ENCODE measurements around the gene RXRB. TPM values are rescaled to one million over a fixed set of nuclear protein-coding genes. Genes with fewer than 3 reads are reported as not detected.
A peak's percentile ranks its signal among the peaks of the same experiment; 100 is the strongest.

RXRB gene
- total RNA-seq, 1 donor from 2014 or later, result 28.0 TPM

DNA sequence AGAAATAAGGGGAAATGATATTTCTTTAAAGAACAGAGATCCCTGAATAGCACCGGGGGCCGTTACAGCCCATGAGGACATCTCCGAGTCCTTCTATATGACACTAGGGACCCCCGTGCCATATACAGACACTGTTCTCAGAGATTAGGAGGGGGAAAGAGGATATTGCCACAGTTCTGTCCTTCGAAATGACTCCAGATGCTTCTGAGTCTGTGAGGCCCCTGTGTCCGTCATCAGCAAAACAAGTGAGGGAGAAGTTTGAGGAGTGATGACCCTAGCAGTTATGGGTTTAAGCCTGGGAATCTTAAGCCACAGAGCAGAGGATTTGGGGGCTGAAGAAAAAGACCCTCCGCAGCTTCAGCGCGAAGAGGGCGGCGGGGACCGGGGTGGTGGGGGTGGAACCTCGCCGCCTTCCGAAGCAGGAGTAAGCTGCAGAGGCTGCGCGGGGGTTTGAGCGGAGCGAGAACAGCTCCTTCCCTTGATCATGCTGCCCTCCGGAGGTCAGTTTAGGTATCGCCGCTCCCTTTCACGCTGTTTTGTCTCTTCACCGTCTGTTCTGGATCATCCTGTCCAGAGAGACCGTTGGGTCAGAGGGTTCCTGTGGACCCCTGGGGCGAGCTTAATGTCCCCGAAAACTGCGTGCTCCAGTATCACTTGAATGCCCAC is 47.6 kb upstream of the RXRB start:
- H3K27ac ChIP-seq, result peak overlapping the region; percentile 96
- peaks cover 0 to 5% of the 10 kb centered on the region in 2 donors for H3K36me3 ChIP-seq
- peak in 1 of 2 donors; percentile 94 for DNase-seq (ENCODE audit: extremely low spot score in 2 of 2)
- H3K4me3 ChIP-seq, result peak overlapping the region; percentile 45 to 58
- H3K4me1 ChIP-seq, result peaks cover 27% of the 10 kb centered on the region
- no peaks in the 10 kb centered on the region for H3K27me3 ChIP-seq
- H3K9me3 ChIP-seq, result no peaks in the 10 kb centered on the region
- intact Hi-C loops (cut with DNase I), result loop anchor here (5.0 to 10.0 kb wide), 3 partner anchors 86 to 231 kb away; no protein-coding TSS in a partner anchor
- peak in 1 of 2 donors; percentile 56 for TF ChIP-seq POLR2AphosphoS5 (IDR thresholded peaks at IDR 0.05; ENCODE audit: insufficient read depth in 1 of 2, low read depth in 1 of 2)
- no peak for TF ChIP-seq POLR2A (IDR thresholded peaks at IDR 0.05)
- TF ChIP-seq CTCF (IDR thresholded peaks at IDR 0.05), result peak; percentile 70 to 94 (median 87)

- intact Hi-C loops (cut with DNase I), result loop anchor here (10.0 kb wide), 1 partner anchor 129 kb away; no protein-coding TSS in a partner anchor
- no peak for TF ChIP-seq POLR2AphosphoS5 (IDR thresholded peaks at IDR 0.05; ENCODE audit: insufficient read depth in 1 of 2, low read depth in 1 of 2)
- no peak for TF ChIP-seq CTCF (IDR thresholded peaks at IDR 0.05)
- TF ChIP-seq POLR2A (IDR thresholded peaks at IDR 0.05), result no peak
- Histone ChIP-seq H3K4me3 (no peak overlapping the region), H3K9me3 (no peaks in the 10 kb centered on the region), H3K36me3 (no peaks in the 10 kb centered on the region), H3K27me3 (no peaks in the 10 kb centered on the region), H3K27ac (no peak overlapping the region), H3K4me1 (peaks cover 6% of the 10 kb centered on the region)
- DNase-seq (ENCODE audit: extremely low spot score in 2 of 2), result no peak
Observed at GRCh38 chr6:33243476-33243875, 43.0 kb upstream of the RXRB start.

DNA sequence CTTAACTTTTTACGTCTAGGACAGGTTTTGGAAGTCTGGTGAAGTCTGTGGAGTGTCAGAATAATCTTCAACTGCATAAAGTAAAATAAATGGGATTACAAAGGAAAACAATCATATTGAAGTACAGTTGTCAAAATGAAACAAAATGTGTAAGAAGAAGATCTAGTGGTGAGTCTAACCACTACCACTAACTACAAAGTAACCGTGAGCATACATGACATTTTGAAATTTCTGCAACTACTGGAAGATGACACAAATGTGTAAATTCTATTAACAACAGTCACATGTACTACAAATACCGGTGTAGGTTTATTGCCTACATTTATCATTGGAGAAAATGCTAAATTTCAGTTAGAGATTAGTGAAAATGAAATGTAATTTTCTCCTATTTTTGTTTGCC is 41.5 kb upstream of the RXRB start:
- intact Hi-C loops (cut with DNase I), result loop anchor here (10.0 kb wide), 1 partner anchor 127 kb away; no protein-coding TSS in a partner anchor
- Histone ChIP-seq H3K27ac (no peak overlapping the region), H3K36me3 (no peaks in the 10 kb centered on the region), H3K4me3 (no peak overlapping the region), H3K9me3 (no peaks in the 10 kb centered on the region), H3K27me3 (no peaks in the 10 kb centered on the region), H3K4me1 (no peaks in the 10 kb centered on the region)
- no peak for DNase-seq (ENCODE audit: extremely low spot score in 2 of 2)
- TF ChIP-seq POLR2AphosphoS5 (IDR thresholded peaks at IDR 0.05; ENCODE audit: insufficient read depth in 1 of 2, low read depth in 1 of 2), result no peak
- TF ChIP-seq CTCF (IDR thresholded peaks at IDR 0.05), result no peak
- no peak for TF ChIP-seq POLR2A (IDR thresholded peaks at IDR 0.05)

DNA sequence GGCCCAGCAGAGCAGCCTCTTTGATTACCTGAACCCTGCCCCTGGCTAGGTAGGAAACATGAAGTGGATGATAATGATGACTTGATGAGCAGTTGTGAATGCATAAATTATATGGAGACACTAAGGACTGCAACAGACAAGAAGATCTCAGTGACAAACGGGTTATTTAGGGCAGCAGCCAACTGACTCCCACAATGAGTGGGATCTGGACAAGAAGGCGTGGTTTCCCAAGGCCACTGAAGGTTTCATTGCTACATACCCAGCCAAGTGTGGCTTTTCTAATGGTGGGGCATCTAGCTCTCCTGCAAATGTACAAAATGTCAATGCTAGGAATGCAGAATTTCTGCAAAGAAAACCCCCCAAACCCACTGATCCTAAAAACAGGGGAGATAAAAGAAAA is 37.3 kb upstream of the RXRB start:
- no peak for DNase-seq (ENCODE audit: extremely low spot score in 2 of 2)
- intact Hi-C loops (cut with DNase I), result no loop called here
- Histone ChIP-seq H3K9me3 (no peaks in the 10 kb centered on the region), H3K4me1 (no peaks in the 10 kb centered on the region), H3K27me3 (no peaks in the 10 kb centered on the region), H3K36me3 (no peaks in the 10 kb centered on the region), H3K27ac (no peak overlapping the region), H3K4me3 (no peak overlapping the region)
- TF ChIP-seq POLR2A (IDR thresholded peaks at IDR 0.05), result no peak
- no peak for TF ChIP-seq CTCF (IDR thresholded peaks at IDR 0.05)
- no peak for TF ChIP-seq POLR2AphosphoS5 (IDR thresholded peaks at IDR 0.05; ENCODE audit: insufficient read depth in 1 of 2, low read depth in 1 of 2)

GRCh38 chr6:33236852-33237251 is 36.4 kb upstream of the RXRB start:
- DNase-seq (ENCODE audit: extremely low spot score in 2 of 2), result no peak

More at GRCh38 chr6:33236852-33237251, 36.4 kb upstream of the RXRB start:
- Histone ChIP-seq H3K27ac (no peak overlapping the region), H3K27me3 (no peaks in the 10 kb centered on the region), H3K9me3 (no peaks in the 10 kb centered on the region), H3K4me1 (no peaks in the 10 kb centered on the region), H3K4me3 (no peak overlapping the region), H3K36me3 (no peaks in the 10 kb centered on the region)
- intact Hi-C loops (cut with DNase I), result no loop called here
- TF ChIP-seq CTCF (IDR thresholded peaks at IDR 0.05), result no peak
- no peak for TF ChIP-seq POLR2AphosphoS5 (IDR thresholded peaks at IDR 0.05; ENCODE audit: insufficient read depth in 1 of 2, low read depth in 1 of 2)
- TF ChIP-seq POLR2A (IDR thresholded peaks at IDR 0.05), result no peak
